Right kidney (tissue), 1 donor: ENCODE results near the gene SIRT7.

Experiments used
- DNase-seq: peaks from one replicate; pipeline ENCODE4 v3.0.0-alpha.2; 2016

Gene SIRT7

GRCh38 chr17:81885869-81886548 lies 32.0 kb downstream of the SIRT7 start:
- no peak for DNase-seq

- DNase-seq = no peak
These were observed 32.5 kb downstream of the SIRT7 start for GRCh38 chr17:81885454-81885853.

- no peak for DNase-seq
These were observed 33.0 kb downstream of the SIRT7 start for GRCh38 chr17:81884968-81885367.

- DNase-seq = no peak
These were observed 33.5 kb downstream of the SIRT7 start for GRCh38 chr17:81884520-81884919.

- DNase-seq = no peak
These were observed 38.9 kb downstream of the SIRT7 start for GRCh38 chr17:81879121-81879520.

- DNase-seq = no peak
These were observed 39.7 kb downstream of the SIRT7 start for GRCh38 chr17:81878294-81878693.

GRCh38 chr17:81877569-81877968 lies 40.4 kb downstream of the SIRT7 start:
- no peak for DNase-seq

- DNase-seq = peak; percentile 91
These were observed 46.4 kb downstream of the SIRT7 start for GRCh38 chr17:81871387-81872230.

GRCh38 chr17:81870981-81871386 lies 47.0 kb downstream of the SIRT7 start, which contains the start of gene ARHGDIA:
Gene ARHGDIA (minus strand): TSS chr17:81871337. CDS start chr17:81869930, 1,407 bp downstream.
- DNase-seq = no peak

GRCh38 chr17:81870131-81870980 lies 47.6 kb downstream of the SIRT7 start:
- DNase-seq = peak; percentile 75

GRCh38 chr17:81869221-81870130 lies 48.5 kb downstream of the SIRT7 start:
- DNase-seq = peak; percentile 80

- no peak for DNase-seq
These were observed 49.2 kb downstream of the SIRT7 start for GRCh38 chr17:81868674-81869220.

- DNase-seq = no peak
These were observed 49.8 kb downstream of the SIRT7 start for GRCh38 chr17:81867991-81868673.

GRCh38 chr17:81867170-81867990 lies 50.6 kb downstream of the SIRT7 start:
- DNase-seq = no peak

GRCh38 chr17:81866440-81867169 lies 51.4 kb downstream of the SIRT7 start:
- no peak for DNase-seq

GRCh38 chr17:81865733-81866439 lies 52.1 kb downstream of the SIRT7 start:
- DNase-seq = no peak

- no peak for DNase-seq
These were observed 52.6 kb downstream of the SIRT7 start for GRCh38 chr17:81865358-81865732.
